ENCODE data around the gene PHLPP1.

DNA sequence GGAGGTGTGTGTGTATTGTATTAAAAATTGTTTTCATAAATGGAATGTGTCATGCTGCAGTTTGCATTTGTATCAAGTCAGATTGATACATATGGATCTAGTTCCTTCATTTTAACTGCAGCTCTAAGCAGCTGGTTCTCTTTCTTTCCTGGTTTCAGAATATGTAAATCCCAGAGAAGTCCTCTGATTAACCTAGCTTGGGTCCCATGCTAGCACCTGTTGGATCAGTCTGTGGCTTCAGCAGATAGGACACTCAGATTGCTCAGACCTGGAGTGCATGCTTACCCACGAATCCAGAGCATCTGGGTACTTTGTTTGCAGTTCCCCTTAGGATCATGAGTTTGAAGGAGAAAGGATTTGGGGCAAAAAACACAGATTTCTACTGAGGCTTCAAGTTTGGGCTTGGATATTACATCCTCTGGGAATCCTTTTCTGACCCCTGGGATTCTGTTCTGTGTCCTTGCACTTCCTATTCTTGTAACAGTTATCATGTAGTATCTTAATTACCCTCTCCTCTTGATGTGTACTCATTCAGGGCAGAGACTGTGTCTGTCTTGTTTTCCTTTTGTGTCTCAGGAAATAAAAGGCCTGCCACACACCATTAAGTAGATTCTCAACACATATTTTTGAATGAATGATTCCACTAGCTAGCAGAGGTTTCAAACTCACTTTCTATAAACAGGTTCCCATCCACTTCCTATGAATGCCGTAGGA is 142.1 kb downstream of the PHLPP1 start:
- TF ChIP-seq POLR2AphosphoS5 (IDR thresholded peaks at IDR 0.05; ENCODE audit: borderline replicate concordance, low read depth, low read length) (no peak), EZH2 (IDR thresholded peaks at IDR 0.05) (no peak)
